Measurements from ENCODE around the gene LRP1B.
"Not testable (repeated sequence)": the region's sequence is repeated elsewhere in the genome, so short reads cannot be mapped to it uniquely, and the experiment has no call there.

Gene LRP1B

GRCh38 chr2:141201016-141201565 is 929.7 kb downstream of the LRP1B start:
- peaks cover 19% of the 10 kb centered on the region for H3K9me3 Mint-ChIP-seq
- no peak for ATAC-seq
- no peak overlapping the region for H3K4me3 Mint-ChIP-seq
- no peak for DNase-seq (ENCODE audit: low spot score in 2 of 2)
- no peaks in the 10 kb centered on the region for H3K4me1 Mint-ChIP-seq
- H3K27ac Mint-ChIP-seq, result no peak overlapping the region
- no peaks in the 10 kb centered on the region for H3K36me3 Mint-ChIP-seq

GRCh38 chr2:141200191-141200590 is 930.6 kb downstream of the LRP1B start:
- Mint-ChIP-seq H3K27ac (no peak overlapping the region), H3K4me1 (no peaks in the 10 kb centered on the region), H3K9me3 (peaks cover 22% of the 10 kb centered on the region), H3K4me3 (no peak overlapping the region), H3K36me3 (no peaks in the 10 kb centered on the region)
- DNase-seq (ENCODE audit: low spot score in 2 of 2), result no peak
- ATAC-seq, result no peak

GRCh38 chr2:141199711-141200110 is 931.1 kb downstream of the LRP1B start:
- Mint-ChIP-seq H3K27ac (no peak overlapping the region), H3K4me1 (no peaks in the 10 kb centered on the region), H3K4me3 (no peak overlapping the region), H3K9me3 (peaks cover 22% of the 10 kb centered on the region), H3K36me3 (no peaks in the 10 kb centered on the region)
- ATAC-seq (no peak), DNase-seq (ENCODE audit: low spot score in 2 of 2) (no peak)

- Mint-ChIP-seq H3K27ac (no peak overlapping the region), H3K36me3 (no peaks in the 10 kb centered on the region), H3K4me1 (no peaks in the 10 kb centered on the region), H3K4me3 (no peak overlapping the region), H3K9me3 (peaks cover 22% of the 10 kb centered on the region)
- ATAC-seq (no peak), DNase-seq (ENCODE audit: low spot score in 2 of 2) (no peak)
Measured at GRCh38 chr2:141195087-141195486, 935.7 kb downstream of the LRP1B start.

- H3K4me1 Mint-ChIP-seq, result no peaks in the 10 kb centered on the region
- H3K36me3 Mint-ChIP-seq, result no peaks in the 10 kb centered on the region
- no peak overlapping the region for H3K27ac Mint-ChIP-seq
- peaks cover 8% of the 10 kb centered on the region for H3K9me3 Mint-ChIP-seq
- ATAC-seq (no peak), DNase-seq (ENCODE audit: low spot score in 2 of 2) (no peak)
- H3K4me3 Mint-ChIP-seq, result no peak overlapping the region
Measured at GRCh38 chr2:141187075-141187439, 943.8 kb downstream of the LRP1B start.

- H3K27ac Mint-ChIP-seq, result no peak overlapping the region
- no peak for DNase-seq (ENCODE audit: low spot score in 2 of 2)
- H3K4me3 Mint-ChIP-seq, result no peak overlapping the region
- no peaks in the 10 kb centered on the region for H3K4me1 Mint-ChIP-seq
- ATAC-seq, result no peak
- peaks cover 8% of the 10 kb centered on the region for H3K9me3 Mint-ChIP-seq
- H3K36me3 Mint-ChIP-seq, result no peaks in the 10 kb centered on the region
Measured at GRCh38 chr2:141186413-141187074, 944.3 kb downstream of the LRP1B start.

- Mint-ChIP-seq H3K9me3 (peaks cover 3% of the 10 kb centered on the region), H3K4me3 (no peak overlapping the region), H3K4me1 (no peaks in the 10 kb centered on the region), H3K36me3 (no peaks in the 10 kb centered on the region), H3K27ac (no peak overlapping the region)
- ATAC-seq, result no peak
- DNase-seq (ENCODE audit: low spot score in 2 of 2), result no peak
Measured at GRCh38 chr2:141182246-141182645, 948.6 kb downstream of the LRP1B start.

- H3K27ac Mint-ChIP-seq; DNase-seq (ENCODE audit: low spot score in 2 of 2); H3K4me3 Mint-ChIP-seq; ATAC-seq; H3K36me3 Mint-ChIP-seq; H3K4me1 Mint-ChIP-seq: not testable (repeated sequence)
- peaks cover 12% of the 10 kb centered on the region for H3K9me3 Mint-ChIP-seq
Measured at GRCh38 chr2:141169117-141169516, 961.7 kb downstream of the LRP1B start.

GRCh38 chr2:141162314-141162713 is 968.5 kb downstream of the LRP1B start:
- Mint-ChIP-seq H3K4me3 (no peak overlapping the region), H3K4me1 (no peaks in the 10 kb centered on the region), H3K27ac (no peak overlapping the region), H3K9me3 (peaks cover 8% of the 10 kb centered on the region), H3K36me3 (no peaks in the 10 kb centered on the region)
- no peak for ATAC-seq
- no peak for DNase-seq (ENCODE audit: low spot score in 2 of 2)

- Mint-ChIP-seq H3K4me3 (no peak overlapping the region), H3K27ac (no peak overlapping the region), H3K4me1 (no peaks in the 10 kb centered on the region), H3K36me3 (no peaks in the 10 kb centered on the region), H3K9me3 (peaks cover 8% of the 10 kb centered on the region)
- DNase-seq (ENCODE audit: low spot score in 2 of 2), result no peak
- ATAC-seq, result no peak
Measured at GRCh38 chr2:141151611-141152286, 979.1 kb downstream of the LRP1B start.

- H3K27ac Mint-ChIP-seq, result no peak overlapping the region
- H3K9me3 Mint-ChIP-seq, result peaks cover 3% of the 10 kb centered on the region
- ATAC-seq, result no peak
Measured at GRCh38 chr2:141142025-141142424, 988.8 kb downstream of the LRP1B start.

GRCh38 chr2:141137122-141137693 is 993.6 kb downstream of the LRP1B start:
- Mint-ChIP-seq H3K4me1 (no peaks in the 10 kb centered on the region), H3K36me3 (no peaks in the 10 kb centered on the region), H3K27ac (no peak overlapping the region), H3K4me3 (no peak overlapping the region), H3K9me3 (peaks cover 16% of the 10 kb centered on the region)
- ATAC-seq, result no peak
- DNase-seq (ENCODE audit: low spot score in 2 of 2), result no peak

More at GRCh38 chr2:141142025-141142424, 988.8 kb downstream of the LRP1B start:
- Mint-ChIP-seq H3K36me3 (no peaks in the 10 kb centered on the region), H3K4me3 (no peak overlapping the region), H3K4me1 (no peaks in the 10 kb centered on the region)
- DNase-seq (ENCODE audit: low spot score in 2 of 2), result no peak

GRCh38 chr2:141133883-141134282 is 996.9 kb downstream of the LRP1B start:
- DNase-seq (ENCODE audit: low spot score in 2 of 2), result no peak
- Mint-ChIP-seq H3K36me3 (no peaks in the 10 kb centered on the region), H3K4me1 (no peaks in the 10 kb centered on the region), H3K4me3 (no peak overlapping the region), H3K27ac (no peak overlapping the region), H3K9me3 (peaks cover 16% of the 10 kb centered on the region)
- ATAC-seq, result peak; percentile 79

- no peaks in the 10 kb centered on the region for H3K4me1 Mint-ChIP-seq
- no peaks in the 10 kb centered on the region for H3K36me3 Mint-ChIP-seq
- DNase-seq (ENCODE audit: low spot score in 2 of 2) (no peak), ATAC-seq (no peak)
- peaks cover 7% of the 10 kb centered on the region for H3K9me3 Mint-ChIP-seq
- H3K27ac Mint-ChIP-seq, result no peak overlapping the region
- H3K4me3 Mint-ChIP-seq, result no peak overlapping the region
Measured at GRCh38 chr2:141125432-141125831, 1005.4 kb downstream of the LRP1B start.

- ATAC-seq (no peak), DNase-seq (ENCODE audit: low spot score in 2 of 2) (no peak)
- peaks cover 4% of the 10 kb centered on the region for H3K9me3 Mint-ChIP-seq
- no peaks in the 10 kb centered on the region for H3K36me3 Mint-ChIP-seq
- no peak overlapping the region for H3K4me3 Mint-ChIP-seq
- H3K4me1 Mint-ChIP-seq, result no peaks in the 10 kb centered on the region
- no peak overlapping the region for H3K27ac Mint-ChIP-seq
Measured at GRCh38 chr2:141118836-141119235, 1012.0 kb downstream of the LRP1B start.

GRCh38 chr2:141113301-141113700 is 1017.5 kb downstream of the LRP1B start:
- ATAC-seq (no peak), DNase-seq (ENCODE audit: low spot score in 2 of 2) (no peak)
- Mint-ChIP-seq H3K4me1 (no peaks in the 10 kb centered on the region), H3K9me3 (peaks cover 12% of the 10 kb centered on the region), H3K4me3 (no peak overlapping the region), H3K27ac (no peak overlapping the region), H3K36me3 (no peaks in the 10 kb centered on the region)

Data from stimulated activated effector memory CD8-positive, alpha-beta T cell treated with anti-CD3 and anti-CD28 coated beads, Interleukin-12 subunit alpha, Interleukin-12 subunit beta, amount 100 ng/mL, for 72 hours (primary cell).